GM12872 (cell line): ENCODE data around the gene GRB14.

ENCODE experiments used
- CTCF ChIP-seq: IDR thresholded peaks from 3 replicates; pipeline ENCODE4 v1.5.1; 2011; ENCODE audit warnings: low read depth, mild to moderate bottlenecking, low read length, moderate library complexity; ENCODE audit not compliant: insufficient read depth

Gene GRB14

GRCh38 chr2:164523726-164524125 is 97.6 kb downstream of the GRB14 start:
- TF ChIP-seq CTCF: no peak

- TF ChIP-seq CTCF: no peak
These were observed 98.3 kb downstream of the GRB14 start for GRCh38 chr2:164523009-164523408.

GRCh38 chr2:164522561-164522981 is 98.7 kb downstream of the GRB14 start:
- TF ChIP-seq CTCF: no peak

- TF ChIP-seq CTCF: no peak
These were observed 105.5 kb downstream of the GRB14 start for GRCh38 chr2:164515734-164516133.

GRCh38 chr2:164515030-164515429 is 106.3 kb downstream of the GRB14 start:
- TF ChIP-seq CTCF: no peak

- TF ChIP-seq CTCF: no peak
These were observed 106.8 kb downstream of the GRB14 start for GRCh38 chr2:164514491-164514890.

- no peak for TF ChIP-seq CTCF
These were observed 108.4 kb downstream of the GRB14 start for GRCh38 chr2:164512871-164513270.

- TF ChIP-seq CTCF: no peak
These were observed 109.5 kb downstream of the GRB14 start for GRCh38 chr2:164511738-164512137.
